ENCODE results near the gene GPR158.
"Not testable (repeated sequence)": the region's sequence is repeated elsewhere in the genome, so short reads cannot be mapped to it uniquely, and the experiment has no call there.

GPR158 gene

GRCh38 chr10:25174461-25175230 lies at the start of gene GPR158:
TSS of gene GPR158 (plus strand) at chr10:25175001. CDS start at chr10:25175421, 420 bp downstream.
- DNase-seq (ENCODE audit: low read depth in 2 of 2): peak; percentile 28 to 38

- no peak for DNase-seq (ENCODE audit: low read depth in 2 of 2)
Measured at GRCh38 chr10:25125201-25125611, 49.6 kb upstream of the GPR158 start.

GRCh38 chr10:25129592-25129991 lies 45.2 kb upstream of the GPR158 start:
- no peak for DNase-seq (ENCODE audit: low read depth in 2 of 2)

GRCh38 chr10:25130906-25131305 lies 43.9 kb upstream of the GPR158 start:
- no peak for DNase-seq (ENCODE audit: low read depth in 2 of 2)

GRCh38 chr10:25142116-25142864 lies 32.5 kb upstream of the GPR158 start:
- no peak for DNase-seq (ENCODE audit: low read depth in 2 of 2)

- no peak for DNase-seq (ENCODE audit: low read depth in 2 of 2)
Measured at GRCh38 chr10:25157650-25158049, 17.2 kb upstream of the GPR158 start.

GRCh38 chr10:25159591-25159990 lies 15.2 kb upstream of the GPR158 start:
- no peak for DNase-seq (ENCODE audit: low read depth in 2 of 2)

GRCh38 chr10:25162391-25162790 lies 12.4 kb upstream of the GPR158 start:
- DNase-seq (ENCODE audit: low read depth in 2 of 2): no peak

- not testable (repeated sequence) for DNase-seq (ENCODE audit: low read depth in 2 of 2)
Measured at GRCh38 chr10:25163464-25163863, 11.3 kb upstream of the GPR158 start.

- no peak for DNase-seq (ENCODE audit: low read depth in 2 of 2)
Measured at GRCh38 chr10:25169740-25170139, 5.1 kb upstream of the GPR158 start.

GRCh38 chr10:25170627-25171026 lies 4.2 kb upstream of the GPR158 start:
- no peak for DNase-seq (ENCODE audit: low read depth in 2 of 2)

- no peak for DNase-seq (ENCODE audit: low read depth in 2 of 2)
Measured at GRCh38 chr10:25175527-25176420, 973 bp downstream of the GPR158 start.

- DNase-seq (ENCODE audit: low read depth in 2 of 2): no peak
Measured at GRCh38 chr10:25176421-25176968, 1.7 kb downstream of the GPR158 start.

- DNase-seq (ENCODE audit: low read depth in 2 of 2): no peak
Measured at GRCh38 chr10:25177093-25177753, 2.4 kb downstream of the GPR158 start.

- DNase-seq (ENCODE audit: low read depth in 2 of 2): no peak
Measured at GRCh38 chr10:25177754-25178135, 2.9 kb downstream of the GPR158 start.

- no peak for DNase-seq (ENCODE audit: low read depth in 2 of 2)
Measured at GRCh38 chr10:25178411-25178810, 3.6 kb downstream of the GPR158 start.

GRCh38 chr10:25180801-25181200 lies 6.0 kb downstream of the GPR158 start:
- no peak for DNase-seq (ENCODE audit: low read depth in 2 of 2)

- no peak for DNase-seq (ENCODE audit: low read depth in 2 of 2)
Measured at GRCh38 chr10:25182636-25183035, 7.8 kb downstream of the GPR158 start.

- DNase-seq (ENCODE audit: low read depth in 2 of 2): no peak
Measured at GRCh38 chr10:25191162-25191895, 16.5 kb downstream of the GPR158 start.

GRCh38 chr10:25198151-25198550 lies 23.4 kb downstream of the GPR158 start:
- DNase-seq (ENCODE audit: low read depth in 2 of 2): no peak

Data from stimulated activated CD4-positive, alpha-beta T cell treated with anti-CD3 and anti-CD28 coated beads, Interleukin-12 subunit alpha, Interleukin-12 subunit beta, amount 100 ng/mL, for 24 hours (primary cell).